DOHH2 (cell line): ENCODE measurements around the gene ELMOD2.

Source experiments
- H3F3A ChIP-seq: fragments of 200-600 bp; sonication (generic), shearing (Covaris generic); 2 replicates; pipeline ENCODE4 v1.6.0; 2016; ENCODE audit warnings: antibody characterized with exemption, mild to moderate bottlenecking; ENCODE audit not compliant: control insufficient read depth, insufficient read depth
- H3K27ac ChIP-seq: fragments of 200-600 bp; sonication (generic); 2 replicates; pipeline ENCODE4 v1.5.1; 2014; ENCODE audit warnings: low read depth, mild to moderate bottlenecking, low read length, moderate library complexity
- H3K27me3 ChIP-seq: fragments of 200-600 bp; sonication (generic); 2 replicates; pipeline ENCODE4 v1.6.1; 2014; ENCODE audit warnings: mild to moderate bottlenecking, low read length, mixed read lengths; ENCODE audit not compliant: control insufficient read depth
- H3K36me3 ChIP-seq: fragments of 200-600 bp; sonication (generic); 2 replicates; pipeline ENCODE4 v1.6.1; 2014; ENCODE audit warnings: mild to moderate bottlenecking, low read length, moderate library complexity, mixed read lengths; ENCODE audit not compliant: control insufficient read depth
- H3K4me1 ChIP-seq: fragments of 200-600 bp; sonication (generic); 2 replicates; pipeline ENCODE4 v1.6.1; 2014; ENCODE audit warnings: mild to moderate bottlenecking, low read length, mixed read lengths; ENCODE audit not compliant: control insufficient read depth
- H3K4me2 ChIP-seq: fragments of 200-600 bp; sonication (generic); 2 replicates; pipeline ENCODE4 v1.6.0; 2014; ENCODE audit warnings: mild to moderate bottlenecking, low read length, moderate library complexity
- H3K4me3 ChIP-seq: fragments of 200-600 bp; sonication (generic); 2 replicates; pipeline ENCODE4 v1.5.1; 2014; ENCODE audit warnings: mild to moderate bottlenecking, low read length, mixed read lengths
- H3K79me2 ChIP-seq: fragments of 200-600 bp; sonication (generic); 2 replicates; pipeline ENCODE4 v1.6.1; 2014; ENCODE audit warnings: mild to moderate bottlenecking, low read length, mixed read lengths; ENCODE audit not compliant: control insufficient read depth
- H3K9me2 ChIP-seq: fragments of 200-600 bp; sonication (generic); replicated peaks from 2 replicates; pipeline ENCODE4 v1.6.1; 2014; ENCODE audit warnings: mild to moderate bottlenecking, low read length, mixed read lengths; ENCODE audit not compliant: control insufficient read depth
- H3K9me3 ChIP-seq: fragments of 200-600 bp; sonication (generic); 2 replicates; pipeline ENCODE4 v1.6.1; 2014; ENCODE audit warnings: antibody characterized with exemption, low read length, mixed read lengths; ENCODE audit not compliant: control insufficient read depth, insufficient read depth
- H4K20me1 ChIP-seq: fragments of 200-600 bp; sonication (generic); 2 replicates; pipeline ENCODE4 v1.6.0; 2014; ENCODE audit warnings: low read depth, mild to moderate bottlenecking, antibody characterized with exemption, low read length, moderate library complexity; ENCODE audit not compliant: control insufficient read depth, insufficient read depth
- EZH2phosphoT487 ChIP-seq: fragments of 200-600 bp; sonication (generic); IDR thresholded peaks from 2 replicates; pipeline ENCODE4 v1.6.1; 2017; ENCODE audit warnings: borderline replicate concordance, mild to moderate bottlenecking, antibody characterized with exemption, low read length, moderate library complexity, mixed read lengths
- TF ChIP-seq, protein P1 (sequence below): fragments of 200-600 bp; sonication (generic); IDR thresholded peaks from one replicate; pipeline ENCODE4 v1.5.1; 2014; ENCODE audit warnings: antibody characterized with exemption, mild to moderate bottlenecking, low read depth, low read length; ENCODE audit not compliant: poor library complexity, severe bottlenecking

Gene ELMOD2, protein sequence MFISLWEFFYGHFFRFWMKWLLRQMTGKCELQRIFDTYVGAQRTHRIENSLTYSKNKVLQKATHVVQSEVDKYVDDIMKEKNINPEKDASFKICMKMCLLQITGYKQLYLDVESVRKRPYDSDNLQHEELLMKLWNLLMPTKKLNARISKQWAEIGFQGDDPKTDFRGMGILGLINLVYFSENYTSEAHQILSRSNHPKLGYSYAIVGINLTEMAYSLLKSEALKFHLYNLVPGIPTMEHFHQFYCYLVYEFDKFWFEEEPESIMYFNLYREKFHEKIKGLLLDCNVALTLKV

DNA sequence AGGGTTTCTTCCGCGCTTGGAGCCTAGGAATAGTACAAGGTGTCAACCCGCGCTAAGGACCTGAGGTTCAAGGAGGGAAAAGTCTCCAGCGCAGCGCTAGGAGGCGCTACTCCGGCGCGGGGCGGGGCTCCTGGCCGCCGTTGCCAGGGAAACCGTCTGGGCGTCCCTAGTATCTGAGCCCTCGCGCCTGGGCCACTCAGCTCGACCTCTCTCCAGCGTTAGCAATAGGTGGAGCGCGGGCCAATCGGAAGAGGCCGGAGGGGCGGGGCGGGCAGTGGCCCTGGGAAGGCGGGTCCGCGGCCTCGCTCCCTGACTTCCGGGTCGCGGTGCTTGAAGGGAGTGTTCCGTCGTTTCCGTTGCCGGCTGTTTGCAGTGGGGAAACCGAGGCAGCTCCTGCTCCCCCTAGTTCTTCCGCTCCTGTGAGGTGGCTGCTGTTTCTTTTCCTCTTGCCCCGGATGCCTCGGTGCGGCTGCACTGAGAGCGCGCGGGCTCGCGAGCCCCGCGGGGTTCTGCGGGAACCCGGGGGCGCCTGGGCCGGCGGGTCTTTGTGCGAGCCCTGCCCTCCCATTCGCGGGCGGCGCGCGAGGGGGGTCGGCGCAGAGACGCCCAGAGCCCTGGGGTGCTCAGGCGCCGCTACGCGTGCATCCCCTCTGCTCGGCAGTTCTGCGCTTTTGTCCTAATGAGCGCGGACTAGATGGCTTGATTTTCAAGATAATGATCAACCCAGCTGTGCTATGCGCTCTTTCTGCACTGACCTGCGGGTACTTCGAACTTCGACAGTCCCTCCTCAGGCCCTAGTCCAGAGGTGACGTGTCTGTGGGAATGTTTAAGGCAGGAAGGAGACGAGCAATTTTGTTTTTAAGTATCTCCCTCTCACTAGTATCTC is at the start of gene ELMOD2:
Gene ELMOD2 (plus strand): TSS at position 312 of the 886 bp plus-strand sequence. CDS start 1,261 bp downstream, outside the sequence.
- Histone ChIP-seq H3K27ac (peak within 1 kb of the TSS; percentile 62), H4K20me1 (no peaks in the 10 kb centered on the region), H3K4me3 (peak within 1 kb of the TSS; percentile 93), H3K36me3 (peaks cover 27% of the 10 kb centered on the region), H3K4me1 (peaks cover 19% of the 10 kb centered on the region), H3K9me2 (no peaks in the 10 kb centered on the region), H3K27me3 (no peaks in the 10 kb centered on the region), H3K4me2 (peak within 1 kb of the TSS; percentile 83), H3K79me2 (peaks cover 17% of the 10 kb centered on the region), H3K9me3 (no peaks in the 10 kb centered on the region), H3F3A (no peaks in the 10 kb centered on the region)
- no peak for TF ChIP-seq EZH2phosphoT487
- TF ChIP-seq, protein P1, sequence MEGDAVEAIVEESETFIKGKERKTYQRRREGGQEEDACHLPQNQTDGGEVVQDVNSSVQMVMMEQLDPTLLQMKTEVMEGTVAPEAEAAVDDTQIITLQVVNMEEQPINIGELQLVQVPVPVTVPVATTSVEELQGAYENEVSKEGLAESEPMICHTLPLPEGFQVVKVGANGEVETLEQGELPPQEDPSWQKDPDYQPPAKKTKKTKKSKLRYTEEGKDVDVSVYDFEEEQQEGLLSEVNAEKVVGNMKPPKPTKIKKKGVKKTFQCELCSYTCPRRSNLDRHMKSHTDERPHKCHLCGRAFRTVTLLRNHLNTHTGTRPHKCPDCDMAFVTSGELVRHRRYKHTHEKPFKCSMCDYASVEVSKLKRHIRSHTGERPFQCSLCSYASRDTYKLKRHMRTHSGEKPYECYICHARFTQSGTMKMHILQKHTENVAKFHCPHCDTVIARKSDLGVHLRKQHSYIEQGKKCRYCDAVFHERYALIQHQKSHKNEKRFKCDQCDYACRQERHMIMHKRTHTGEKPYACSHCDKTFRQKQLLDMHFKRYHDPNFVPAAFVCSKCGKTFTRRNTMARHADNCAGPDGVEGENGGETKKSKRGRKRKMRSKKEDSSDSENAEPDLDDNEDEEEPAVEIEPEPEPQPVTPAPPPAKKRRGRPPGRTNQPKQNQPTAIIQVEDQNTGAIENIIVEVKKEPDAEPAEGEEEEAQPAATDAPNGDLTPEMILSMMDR, result peak; percentile 93

DNA sequence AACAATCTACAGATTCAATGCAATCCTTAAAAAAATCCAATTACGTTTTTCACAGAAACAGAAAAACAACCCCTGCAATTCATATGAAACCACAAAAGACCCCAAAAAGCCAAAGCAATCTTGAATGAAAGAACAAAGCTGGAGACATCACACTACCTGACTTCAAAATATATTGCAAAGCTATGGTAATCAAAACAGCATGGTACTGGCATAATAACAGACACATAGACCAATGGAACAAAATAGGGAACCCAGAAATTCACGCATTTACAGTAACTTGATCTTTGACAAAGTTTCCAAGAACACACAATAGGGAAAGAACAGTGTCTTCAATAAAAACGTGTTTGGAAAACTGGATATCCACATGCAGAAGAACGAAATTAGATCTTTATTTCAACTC is 40.5 kb upstream of the ELMOD2 start:
- no peaks in the 10 kb centered on the region; the same call in 1 of the 2 replicates for H3K27me3 ChIP-seq
- TF ChIP-seq, protein P1, result no peak
- no peak for TF ChIP-seq EZH2phosphoT487
- no peak overlapping the region for H3K4me3 ChIP-seq
- no peaks in the 10 kb centered on the region for H3K4me1 ChIP-seq
- H3K9me3 ChIP-seq, result no peaks in the 10 kb centered on the region
- H3F3A ChIP-seq, result no peaks in the 10 kb centered on the region
- no peaks in the 10 kb centered on the region for H3K9me2 ChIP-seq
- H3K79me2 ChIP-seq, result no peaks in the 10 kb centered on the region
- H3K27ac ChIP-seq, result no peak overlapping the region
- no peaks in the 10 kb centered on the region for H3K36me3 ChIP-seq
- no peak overlapping the region for H3K4me2 ChIP-seq
- H4K20me1 ChIP-seq, result no peaks in the 10 kb centered on the region

DNA sequence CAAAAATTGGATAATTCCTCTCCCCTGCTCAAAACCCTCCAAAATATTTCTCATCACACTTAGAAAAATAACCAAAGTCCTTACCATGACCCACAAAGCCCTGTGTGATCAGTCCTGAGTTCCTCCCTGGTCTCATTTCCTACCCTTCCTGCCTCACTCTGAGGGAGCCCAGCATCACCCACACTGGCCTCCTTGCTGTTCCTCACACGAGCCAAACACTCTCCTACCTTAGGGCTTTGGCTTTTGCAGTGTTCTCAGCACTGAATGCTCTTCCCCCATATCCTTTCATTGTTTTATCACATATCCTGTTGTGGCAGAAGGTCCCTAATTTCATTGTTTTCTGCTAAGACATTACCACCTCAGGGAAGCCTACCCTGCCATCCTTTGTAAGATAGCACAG is 38.0 kb upstream of the ELMOD2 start:
- Histone ChIP-seq H3K79me2 (no peaks in the 10 kb centered on the region), H3K27ac (no peak overlapping the region), H3K36me3 (no peaks in the 10 kb centered on the region), H3F3A (no peaks in the 10 kb centered on the region), H3K4me3 (no peak overlapping the region), H3K27me3 (no peaks in the 10 kb centered on the region; the same call in none of the 2 replicates), H3K9me3 (no peaks in the 10 kb centered on the region), H3K4me1 (no peaks in the 10 kb centered on the region), H4K20me1 (no peaks in the 10 kb centered on the region), H3K4me2 (no peak overlapping the region), H3K9me2 (no peaks in the 10 kb centered on the region)
- no peak for TF ChIP-seq EZH2phosphoT487
- TF ChIP-seq, protein P1, result no peak
